Astrocyte (in vitro differentiated cells and primary cell): ENCODE data around the gene SUGCT.

Experiments
- EZH2 ChIP-seq: IDR thresholded peaks from 2 replicates; pipeline ENCODE4 v1.6.1; 2012; ENCODE audit warnings: mild to moderate bottlenecking, low read length, inconsistent platforms; ENCODE audit not compliant: insufficient read depth
- TF ChIP-seq, protein P1 (sequence below): IDR thresholded peaks from 2 replicates; pipeline ENCODE4 v1.5.1; 2011; ENCODE audit warnings: low read depth, mild to moderate bottlenecking, inconsistent platforms, low read length, moderate library complexity; ENCODE audit not compliant: insufficient read depth

DNA sequence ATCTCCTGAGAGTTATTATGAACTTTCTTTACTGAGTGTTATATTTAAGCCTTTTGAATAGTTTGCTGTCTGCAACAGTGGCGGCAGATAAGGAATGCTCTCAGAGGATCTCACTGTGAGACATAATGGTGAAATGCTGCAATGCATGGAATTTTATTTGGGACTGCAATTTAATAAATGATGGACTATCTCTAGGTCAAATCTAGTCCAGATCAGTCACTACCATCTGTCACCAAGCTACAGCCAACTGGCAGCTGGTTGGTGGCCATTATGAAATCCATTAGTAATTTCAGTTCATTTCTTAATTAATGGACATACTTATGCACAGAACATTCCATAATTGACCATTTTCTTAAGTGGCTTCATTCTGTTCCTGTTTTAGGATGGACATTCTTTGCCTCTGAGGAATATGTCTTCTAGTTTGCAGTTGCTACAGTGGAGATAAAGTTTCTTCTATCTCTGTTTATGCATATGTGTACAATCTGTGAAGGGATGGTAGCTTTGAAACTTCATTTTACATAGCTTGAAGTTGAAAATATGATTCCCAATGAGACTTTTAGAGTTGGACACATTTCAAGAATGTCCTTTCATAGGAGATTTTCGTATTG, 586.6 kb downstream of the SUGCT start:
- TF ChIP-seq, protein P1, sequence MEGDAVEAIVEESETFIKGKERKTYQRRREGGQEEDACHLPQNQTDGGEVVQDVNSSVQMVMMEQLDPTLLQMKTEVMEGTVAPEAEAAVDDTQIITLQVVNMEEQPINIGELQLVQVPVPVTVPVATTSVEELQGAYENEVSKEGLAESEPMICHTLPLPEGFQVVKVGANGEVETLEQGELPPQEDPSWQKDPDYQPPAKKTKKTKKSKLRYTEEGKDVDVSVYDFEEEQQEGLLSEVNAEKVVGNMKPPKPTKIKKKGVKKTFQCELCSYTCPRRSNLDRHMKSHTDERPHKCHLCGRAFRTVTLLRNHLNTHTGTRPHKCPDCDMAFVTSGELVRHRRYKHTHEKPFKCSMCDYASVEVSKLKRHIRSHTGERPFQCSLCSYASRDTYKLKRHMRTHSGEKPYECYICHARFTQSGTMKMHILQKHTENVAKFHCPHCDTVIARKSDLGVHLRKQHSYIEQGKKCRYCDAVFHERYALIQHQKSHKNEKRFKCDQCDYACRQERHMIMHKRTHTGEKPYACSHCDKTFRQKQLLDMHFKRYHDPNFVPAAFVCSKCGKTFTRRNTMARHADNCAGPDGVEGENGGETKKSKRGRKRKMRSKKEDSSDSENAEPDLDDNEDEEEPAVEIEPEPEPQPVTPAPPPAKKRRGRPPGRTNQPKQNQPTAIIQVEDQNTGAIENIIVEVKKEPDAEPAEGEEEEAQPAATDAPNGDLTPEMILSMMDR, result no peak
- TF ChIP-seq EZH2, result no peak
